Measurements from ENCODE around the gene ZDHHC14.

GRCh38 chr6:157667211-157668008 is 286.4 kb downstream of the ZDHHC14 start:
- TF ChIP-seq CTCF (IDR thresholded peaks at IDR 0.05): peak; percentile 72 to 95 (median 84)
- TF ChIP-seq POLR2A (IDR thresholded peaks at IDR 0.05): no peak

All from body of pancreas (tissue), 4 donors.